GM10266 (cell line): ENCODE results near the gene STYK1.

Experiments
- DNase-seq: peaks from one replicate; pipeline ENCODE4 v3.0.0; 2012; ENCODE audit errors: extremely low spot score
- CTCF ChIP-seq: IDR thresholded peaks from 2 replicates; pipeline ENCODE4 v1.5.1; 2012; ENCODE audit warnings: mild to moderate bottlenecking, low read depth; ENCODE audit not compliant: control insufficient read depth, insufficient read depth; ENCODE audit errors: missing control alignments

STYK1 gene

GRCh38 chr12:10623131-10623530 is 50.7 kb downstream of the STYK1 start:
- DNase-seq: no peak
- no peak for TF ChIP-seq CTCF

GRCh38 chr12:10621278-10621677 is 52.6 kb downstream of the STYK1 start:
- TF ChIP-seq CTCF: no peak
- DNase-seq: no peak

GRCh38 chr12:10620078-10620779 is 53.6 kb downstream of the STYK1 start:
- no peak for TF ChIP-seq CTCF
- DNase-seq: no peak

- TF ChIP-seq CTCF: no peak
- DNase-seq: no peak
Observed at GRCh38 chr12:10618338-10618987, 55.4 kb downstream of the STYK1 start.

- no peak for TF ChIP-seq CTCF
- DNase-seq: no peak
Observed at GRCh38 chr12:10617863-10618262, 56.0 kb downstream of the STYK1 start.

- TF ChIP-seq CTCF: no peak
- no peak for DNase-seq
Observed at GRCh38 chr12:10615532-10615931, 58.3 kb downstream of the STYK1 start.

GRCh38 chr12:10614056-10614370 is 59.8 kb downstream of the STYK1 start:
- TF ChIP-seq CTCF: no peak
- no peak for DNase-seq
